A549 (cell line): ENCODE measurements around the gene MRPL27.

ENCODE experiments used
- CEBPB ChIP-seq, 2 experiments: fragments of >200 bp in 1 of 2; sonication (Bioruptor Twin) in 1 of 2; formaldehyde crosslinking in 1 of 2; IDR thresholded peaks; 2 replicates each; pipeline ENCODE4 v1.6.1; 2012 to 2016
- CTCF ChIP-seq: fragments of >200 bp; sonication (Bioruptor Twin); formaldehyde crosslinking; IDR thresholded peaks from 3 replicates; pipeline ENCODE4 v1.5.1; 2016
- EHMT2 ChIP-seq: fragments of 200-600 bp; sonication (generic); IDR thresholded peaks from 2 replicates; pipeline ENCODE4 v1.6.1; 2016; ENCODE audit warnings: antibody characterized with exemption, low read depth, mild to moderate bottlenecking, moderate library complexity
- EP300 ChIP-seq, 2 experiments: fragments of >200 bp; sonication (Bioruptor Twin); formaldehyde crosslinking; IDR thresholded peaks; 2 replicates in 1 of 2; 3 replicates in 1 of 2; pipeline ENCODE4 v1.6.1; 2016 to 2017
- POLR2AphosphoS2 ChIP-seq: conservative IDR thresholded peaks from 2 replicates; pipeline ENCODE4 v1.6.1; 2012; ENCODE audit warnings: low read length, improper control_type of control experiment, inconsistent platforms
- RNF2 ChIP-seq: fragments of 200-600 bp; sonication (generic); IDR thresholded peaks from 2 replicates; pipeline ENCODE4 v1.6.1; 2016; ENCODE audit warnings: low read depth, mild to moderate bottlenecking, antibody characterized with exemption, moderate library complexity, borderline replicate concordance
- SMC3 ChIP-seq: fragments of >200 bp; sonication (Bioruptor Twin); formaldehyde crosslinking; IDR thresholded peaks from 3 replicates; pipeline ENCODE4 v1.6.1; 2018; ENCODE audit warnings: inconsistent platforms
- SREBF2 ChIP-seq: fragments of 450-650 bp; IDR thresholded peaks from 2 replicates; pipeline ENCODE4 v1.6.1; 2014; ENCODE audit warnings: mild to moderate bottlenecking, moderate library complexity

- no peak for TF ChIP-seq SMC3
- no peak for TF ChIP-seq SREBF2
- TF ChIP-seq POLR2AphosphoS2 = no peak
- TF ChIP-seq CTCF = no peak
- TF ChIP-seq EP300 (IDR thresholded peaks at IDR 0.05) = no peak
- TF ChIP-seq CEBPB (IDR thresholded peaks at IDR 0.05) = no peak
- no peak for TF ChIP-seq RNF2
- TF ChIP-seq EHMT2 = no peak
These were observed 49.8 kb upstream of the MRPL27 start for GRCh38 chr17:50422738-50423137.
